HepG2 (cell line): ENCODE measurements around the gene ARFGAP3. TPM values are rescaled to one million over a fixed set of nuclear protein-coding genes. Genes with fewer than 3 reads are reported as not detected.

Experiments used
- CENPX ChIP-seq: sonication (generic); formaldehyde crosslinking; IDR thresholded peaks from 2 replicates; pipeline ENCODE4 v1.9.0; 2021; ENCODE audit warnings: mild to moderate bottlenecking, missing genetic modification reagents, moderate library complexity
- HINFP ChIP-seq: sonication (generic); formaldehyde crosslinking; IDR thresholded peaks from 2 replicates; pipeline ENCODE4 v1.4.0; 2020; ENCODE audit warnings: low read depth, mild to moderate bottlenecking, missing genetic modification reagents
- PLSCR1 ChIP-seq: sonication (generic); formaldehyde crosslinking; IDR thresholded peaks from 2 replicates; pipeline ENCODE4 v1.5.0; 2020; ENCODE audit warnings: missing genetic modification reagents, mild to moderate bottlenecking, borderline replicate concordance
- TBX2 ChIP-seq: sonication (generic); formaldehyde crosslinking; IDR thresholded peaks from 2 replicates; pipeline ENCODE4 v1.5.0; 2020; ENCODE audit warnings: missing genetic modification reagents, mild to moderate bottlenecking, borderline replicate concordance
- TFE3 ChIP-seq: IDR thresholded peaks from 2 replicates; pipeline ENCODE4 v1.6.1; 2016
- TOE1 ChIP-seq: sonication (generic); formaldehyde crosslinking; IDR thresholded peaks from 2 replicates; pipeline ENCODE4 v1.4.0; 2020; ENCODE audit warnings: mild to moderate bottlenecking, missing genetic modification reagents
- UBTF ChIP-seq: sonication (generic); formaldehyde crosslinking; IDR thresholded peaks from 2 replicates; pipeline ENCODE4 v1.4.0; 2020; ENCODE audit warnings: mild to moderate bottlenecking, missing genetic modification reagents
- polyA plus RNA-seq, 8 experiments: library from polyadenylated mRNA; depleted of rRNA in 3 of 8; stranded (reverse) in 7 of 8; unstranded in 1 of 8; fragments of >200 nt; fragmentation: Illumina TruSeq in 4 of 8; extraction: Trizol in 4 of 8; gene quantifications; 2 replicates each; pipeline versions ENCODE4 v1.2.1 to v1.2.3, GENCODE V29; 2011 to 2016; ENCODE audit warnings: low read depth in 4 of 8, missing spikeins in 1 of 8, mixed read lengths in 1 of 8; ENCODE audit not compliant: insufficient read depth in 1 of 8
- total RNA-seq, 5 experiments: library from RNA; depleted of rRNA; stranded (reverse); fragments of >200 nt; fragmentation: Illumina TruSeq; extraction: Trizol; gene quantifications; 2 replicates each; pipeline ENCODE4 v1.2.3, GENCODE V29; 2016; ENCODE audit warnings: low read depth in 1 of 5

Gene ARFGAP3
- total and polyA plus RNA-seq, 2 of the 13 experiments (the other 11 are each of a cell fraction or from before 2014, with no cell fraction given) = 41.7 to 61.6 TPM

GRCh38 chr22:42769574-42770447 is 87.3 kb downstream of the ARFGAP3 start (continued):
- TF ChIP-seq UBTF (CRISPR knock-in tag) (peak; percentile 40), CENPX (no peak), HINFP (no peak), TFE3 (CRISPR knock-in tag) (peak; percentile 66; the same call in 1 of the 2 replicates), TBX2 (peak; percentile 56; the same call in 1 of the 2 replicates), TOE1 (CRISPR knock-in tag) (no peak), PLSCR1 (CRISPR knock-in tag) (no peak)
- TF ChIP-seq, all 625 proteins: peak for 87
